ENCODE data around the gene PERM1.

GRCh38 chr1:965526-966134 lies 16.3 kb downstream of the PERM1 start:
- TF ChIP-seq, protein P1, sequence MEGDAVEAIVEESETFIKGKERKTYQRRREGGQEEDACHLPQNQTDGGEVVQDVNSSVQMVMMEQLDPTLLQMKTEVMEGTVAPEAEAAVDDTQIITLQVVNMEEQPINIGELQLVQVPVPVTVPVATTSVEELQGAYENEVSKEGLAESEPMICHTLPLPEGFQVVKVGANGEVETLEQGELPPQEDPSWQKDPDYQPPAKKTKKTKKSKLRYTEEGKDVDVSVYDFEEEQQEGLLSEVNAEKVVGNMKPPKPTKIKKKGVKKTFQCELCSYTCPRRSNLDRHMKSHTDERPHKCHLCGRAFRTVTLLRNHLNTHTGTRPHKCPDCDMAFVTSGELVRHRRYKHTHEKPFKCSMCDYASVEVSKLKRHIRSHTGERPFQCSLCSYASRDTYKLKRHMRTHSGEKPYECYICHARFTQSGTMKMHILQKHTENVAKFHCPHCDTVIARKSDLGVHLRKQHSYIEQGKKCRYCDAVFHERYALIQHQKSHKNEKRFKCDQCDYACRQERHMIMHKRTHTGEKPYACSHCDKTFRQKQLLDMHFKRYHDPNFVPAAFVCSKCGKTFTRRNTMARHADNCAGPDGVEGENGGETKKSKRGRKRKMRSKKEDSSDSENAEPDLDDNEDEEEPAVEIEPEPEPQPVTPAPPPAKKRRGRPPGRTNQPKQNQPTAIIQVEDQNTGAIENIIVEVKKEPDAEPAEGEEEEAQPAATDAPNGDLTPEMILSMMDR (IDR thresholded peaks at IDR 0.05; ENCODE audit: low read depth, low read length, poor library complexity, severe bottlenecking), result no peak
- TF ChIP-seq EZH2phosphoT487 (IDR thresholded peaks at IDR 0.05; ENCODE audit: borderline replicate concordance, low read length), result no peak

Data from DOHH2 (cell line).